GM12891 (cell line): ENCODE data around the gene SUB1.

Experiments used
- POLR2A ChIP-seq: IDR thresholded peaks from 2 replicates; pipeline ENCODE4 v1.6.1; 2011; ENCODE audit warnings: low read depth, low read length, control low read depth
- POLR2AphosphoS5 ChIP-seq: IDR thresholded peaks from 2 replicates; pipeline ENCODE4 v1.6.1; 2011; ENCODE audit warnings: low read depth, low read length, control low read depth
- TAF1 ChIP-seq: IDR thresholded peaks from 2 replicates; pipeline ENCODE4 v1.6.1; 2011; ENCODE audit warnings: low read depth, low read length, control low read depth

DNA sequence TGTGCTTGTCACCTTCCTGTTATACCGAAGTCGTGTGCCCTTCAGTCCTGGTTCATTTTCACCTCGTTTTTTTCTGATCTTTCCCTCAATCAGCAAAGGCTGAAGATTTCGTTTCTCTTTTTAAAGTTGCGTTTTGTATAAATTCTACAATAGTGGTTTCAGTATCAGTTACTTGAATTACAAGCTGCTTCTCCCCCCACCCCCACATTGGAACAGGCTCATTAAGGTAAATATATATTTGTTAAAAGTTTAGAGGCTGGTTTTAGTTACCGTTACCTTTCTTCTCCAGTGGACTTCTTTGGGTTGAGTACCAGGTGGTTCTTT lies 881 bp downstream of the SUB1 start:
- TF ChIP-seq TAF1 (no peak), POLR2A (no peak), POLR2AphosphoS5 (no peak)
